Keratinocyte (primary cell): Measurements from ENCODE around the gene IFNL1. TPM values are rescaled to one million over a fixed set of nuclear protein-coding genes. Genes with fewer than 3 reads are reported as not detected.

Experiments used
- DNase-seq: peaks from one replicate; pipeline ENCODE4 v3.0.0-alpha.2; 2011; ENCODE audit warnings: low read depth, missing footprints, low spot score
- FAIRE-seq: peaks from 2 replicates; lab custom pipeline; 2011; peaks lifted over from hg19 to GRCh38; lab: Jason Lieb, UNC
- H2AFZ ChIP-seq: 2 replicates; pipeline ENCODE4 v1.6.0; 2012; ENCODE audit warnings: low read length, control low read depth, inconsistent platforms; ENCODE audit not compliant: control insufficient read depth
- H3K27ac ChIP-seq: 2 replicates; pipeline ENCODE4 v1.5.1; 2011; ENCODE audit warnings: low read length; ENCODE audit not compliant: control insufficient read depth, insufficient read depth
- H3K27me3 ChIP-seq: 3 replicates; pipeline ENCODE4 v1.6.0; 2011; ENCODE audit warnings: low read length; ENCODE audit not compliant: control insufficient read depth, insufficient read depth; ENCODE audit errors: extremely low read depth
- H3K36me3 ChIP-seq, 2 experiments: 2 replicates in 1 of 2; 3 replicates in 1 of 2; pipeline ENCODE4 v1.5.1; 2011; ENCODE audit warnings: low read length in 2 of 2, mild to moderate bottlenecking in 1 of 2; ENCODE audit not compliant: control insufficient read depth in 2 of 2, insufficient read depth in 2 of 2; ENCODE audit errors: extremely low read depth in 1 of 2
- H3K4me1 ChIP-seq: 3 replicates; pipeline ENCODE4 v1.5.1; 2011; ENCODE audit warnings: low read length; ENCODE audit not compliant: control insufficient read depth, insufficient read depth; ENCODE audit errors: extremely low read depth
- H3K4me2 ChIP-seq: 3 replicates; pipeline ENCODE4 v1.6.0; 2011; ENCODE audit warnings: low read depth, low read length; ENCODE audit not compliant: control insufficient read depth, insufficient read depth; ENCODE audit errors: extremely low read depth
- H3K4me3 ChIP-seq, 3 experiments: fragments of 200-600 bp in 1 of 3; sonication (generic) in 1 of 3; 2 replicates in 2 of 3; 3 replicates in 1 of 3; pipeline ENCODE4 v1.5.1; 2011 to 2016; ENCODE audit warnings: low read length in 3 of 3, mild to moderate bottlenecking in 3 of 3, control low read depth in 2 of 3, inconsistent platforms in 1 of 3, low read depth in 1 of 3, mixed read lengths in 1 of 3, mixed run types in 1 of 3, moderate library complexity in 1 of 3; ENCODE audit not compliant: control insufficient read depth in 2 of 3, insufficient read depth in 2 of 3; ENCODE audit errors: extremely low read depth in 1 of 3
- H3K79me2 ChIP-seq: 2 replicates; pipeline ENCODE4 v1.6.0; 2012; ENCODE audit warnings: low read length; ENCODE audit not compliant: control insufficient read depth, insufficient read depth
- H3K9ac ChIP-seq: 3 replicates; pipeline ENCODE4 v1.6.0; 2011; ENCODE audit warnings: low read length; ENCODE audit not compliant: control insufficient read depth, insufficient read depth; ENCODE audit errors: extremely low read depth
- H3K9me1 ChIP-seq: 3 replicates; pipeline ENCODE4 v1.6.0; 2011; ENCODE audit warnings: low read length; ENCODE audit not compliant: control insufficient read depth, insufficient read depth; ENCODE audit errors: extremely low read depth
- H3K9me3 ChIP-seq: 2 replicates; pipeline ENCODE4 v1.5.1; 2012; ENCODE audit warnings: low read depth, low read length; ENCODE audit not compliant: control insufficient read depth
- H4K20me1 ChIP-seq: 3 replicates; pipeline ENCODE4 v1.6.0; 2011; ENCODE audit warnings: low read length; ENCODE audit not compliant: control insufficient read depth, insufficient read depth; ENCODE audit errors: extremely low read depth
- CTCF ChIP-seq, 3 experiments: IDR thresholded peaks in 1 of 3; conservative IDR thresholded peaks in 1 of 3; optimal IDR thresholded peaks in 1 of 3; 2 replicates in 2 of 3; 3 replicates in 1 of 3; pipeline versions ENCODE3 to v1.5.1; 2011; ENCODE audit warnings: low read length in 3 of 3, mild to moderate bottlenecking in 3 of 3, moderate library complexity in 2 of 3, control low read depth in 1 of 3, inconsistent platforms in 1 of 3; ENCODE audit not compliant: insufficient read depth in 2 of 3; ENCODE audit errors: extremely low read depth in 1 of 3
- EZH2 ChIP-seq: IDR thresholded peaks from one replicate; pipeline ENCODE4 v1.6.1; 2012; ENCODE audit warnings: inconsistent platforms, mild to moderate bottlenecking, low read length, moderate library complexity
- dilution Hi-C: fragments of 300-500 bp; cut with MboI; formaldehyde crosslinking; loops from one replicate; pipeline ENCODE4 v1.7.0; 2020; ENCODE audit warnings: low sequenced_read_pairs; ENCODE audit not compliant: extremely low pct_ligation_motif_present
- polyA plus RNA-seq, 5 experiments: library from polyadenylated mRNA; depleted of rRNA in 3 of 5; stranded (reverse) in 3 of 5; stranded (forward) in 1 of 5; unstranded in 1 of 5; fragments of >200 nt; gene quantifications; 1 replicate in 1 of 5; 2 replicates in 3 of 5; 3 replicates in 1 of 5; pipeline versions ENCODE4 v1.2.1 to v1.2.3, GENCODE V29; 2011 to 2012; ENCODE audit warnings: missing spikeins in 2 of 5, low read depth in 1 of 5, low replicate concordance in 1 of 5

IFNL1 gene
- polyA plus RNA-seq, 1 donor (not counting 4 experiments of a cell fraction or from before 2014, with no cell fraction given) = not detected

GRCh38 chr19:39303373-39304184 is 7.4 kb downstream of the IFNL1 start:
- H3K4me1 ChIP-seq = no peaks in the 10 kb centered on the region
- H3K4me3 ChIP-seq = no peak overlapping the region
- FAIRE-seq (no peak), DNase-seq (no peak)
- no peaks in the 10 kb centered on the region for H3K9me3 ChIP-seq
- no peak overlapping the region for H3K9ac ChIP-seq
- TF ChIP-seq EZH2 (no peak), CTCF (optimal IDR thresholded peaks at IDR 0.05 in 1 of 3, IDR thresholded peaks at IDR 0.05 in 1 of 3, conservative IDR thresholded peaks at IDR 0.05 in 1 of 3; ENCODE audit: extremely low read depth in 1 of 3, insufficient read depth in 2 of 3, low read length in 3 of 3) (no peak)
- peaks cover 49% of the 10 kb centered on the region for H3K27me3 ChIP-seq
- dilution Hi-C loops = no loop called here
- no peak overlapping the region for H3K27ac ChIP-seq
- H3K4me2 ChIP-seq = no peak overlapping the region
- H3K36me3 ChIP-seq = no peaks in the 10 kb centered on the region
- H3K79me2 ChIP-seq = no peaks in the 10 kb centered on the region
- H3K9me1 ChIP-seq = no peaks in the 10 kb centered on the region
- H2AFZ ChIP-seq = no peak overlapping the region
- no peaks in the 10 kb centered on the region for H4K20me1 ChIP-seq

- Histone ChIP-seq H3K79me2 (no peaks in the 10 kb centered on the region), H4K20me1 (no peaks in the 10 kb centered on the region), H3K4me2 (no peak overlapping the region), H3K4me1 (no peaks in the 10 kb centered on the region), H3K9me1 (no peaks in the 10 kb centered on the region), H3K27ac (no peak overlapping the region), H3K27me3 (peaks cover 53% of the 10 kb centered on the region), H3K36me3 (no peaks in the 10 kb centered on the region), H3K9me3 (no peaks in the 10 kb centered on the region), H3K4me3 (no peak overlapping the region), H2AFZ (no peak overlapping the region), H3K9ac (no peak overlapping the region)
- FAIRE-seq (no peak), DNase-seq (no peak)
- TF ChIP-seq EZH2 (no peak), CTCF (optimal IDR thresholded peaks at IDR 0.05 in 1 of 3, IDR thresholded peaks at IDR 0.05 in 1 of 3, conservative IDR thresholded peaks at IDR 0.05 in 1 of 3; ENCODE audit: extremely low read depth in 1 of 3, insufficient read depth in 2 of 3, low read length in 3 of 3) (no peak)
- dilution Hi-C loops = no loop called here
Observed at GRCh38 chr19:39304185-39304513, 7.9 kb downstream of the IFNL1 start.
